HepG2 (cell line): Measurements from ENCODE around the gene PLXNA4. TPM values are rescaled to one million over a fixed set of nuclear protein-coding genes. Genes with fewer than 3 reads are reported as not detected.

Experiments
- ATAC-seq: fragments of 200-7000 bp; cut with Tn5 transposase; 3 replicates; pipeline ENCODE4 v1.9.1; 2020; ENCODE audit warnings: mild to moderate bottlenecking, moderate library complexity
- BruUV-seq: library from RNA; stranded (reverse); fragments of 400-500 nt; replicated peaks from 2 replicates; lab custom pipeline; 2021; lab: Mats Ljungman, UMichigan
- CTCF ChIA-PET: fragments of 300-600 bp; formaldehyde crosslinking; extraction: SDS; loops from one replicate; lab custom pipeline; 2021; ENCODE audit warnings: low total read pairs, inconsistent platforms, low intra/inter-chr PET ratio; lab: Yijun Ruan, JAX
- POLR2A ChIA-PET: fragments of 350-600 bp; sonication (Branson Sonifier 250); formaldehyde crosslinking; loops from one replicate; lab custom pipeline; 2020; ENCODE audit warnings: antibody characterized with exemption, inconsistent platforms; lab: Yijun Ruan, JAX
- DNase-seq: peaks from one replicate; pipeline ENCODE4 v3.0.0-alpha.2; 2015; ENCODE audit warnings: low spot score
- FAIRE-seq: peaks from 3 replicates; lab custom pipeline; 2011; peaks lifted over from hg19 to GRCh38; lab: Jason Lieb, UNC
- H2AFZ ChIP-seq: one replicate; pipeline ENCODE4 v1.6.1; 2011; ENCODE audit warnings: low read length, inconsistent platforms
- H3K27ac ChIP-seq: fragments of 300-600 bp; 3 replicates; pipeline ENCODE4 v1.8.0; 2011; ENCODE audit warnings: mixed run types, mild to moderate bottlenecking, mixed read lengths, low read length, inconsistent platforms; ENCODE audit not compliant: insufficient read depth; ENCODE audit errors: extremely low read length
- H3K27me3 ChIP-seq, 2 experiments: fragments of 200-600 bp in 1 of 2; 2 replicates in 1 of 2; 3 replicates in 1 of 2; pipeline versions ENCODE4 v1.6.0 to v1.8.0; 2011; ENCODE audit warnings: low read length in 2 of 2, mild to moderate bottlenecking in 2 of 2, moderate library complexity in 2 of 2, inconsistent platforms in 1 of 2; ENCODE audit not compliant: insufficient read depth in 2 of 2, control insufficient read depth in 1 of 2
- H3K36me3 ChIP-seq, 2 experiments: fragments of 200-600 bp in 1 of 2; replicated peaks in 1 of 2; 2 replicates in 1 of 2; 3 replicates in 1 of 2; pipeline versions ENCODE4 v1.5.1 to v1.8.0; 2011; ENCODE audit warnings: low read length in 2 of 2, inconsistent platforms in 1 of 2; ENCODE audit not compliant: insufficient read depth in 2 of 2, control insufficient read depth in 1 of 2
- H3K4me1 ChIP-seq: 2 replicates; pipeline ENCODE4 v1.5.1; 2012; ENCODE audit warnings: low read length, inconsistent platforms; ENCODE audit not compliant: insufficient read depth
- H3K4me2 ChIP-seq: 2 replicates; pipeline ENCODE4 v1.6.0; 2011; ENCODE audit warnings: low read depth, low read length, inconsistent platforms
- H3K4me3 ChIP-seq, 3 experiments: fragments of 200-600 bp in 1 of 3; sonication (generic), shearing (Covaris generic) in 1 of 3; replicated peaks in 1 of 3; 2 replicates each; pipeline ENCODE4 v1.5.1; 2011 to 2016; ENCODE audit warnings: low read length in 3 of 3, inconsistent platforms in 2 of 3, low read depth in 2 of 3, mild to moderate bottlenecking in 2 of 3, control low read depth in 1 of 3, mixed read lengths in 1 of 3; ENCODE audit not compliant: insufficient read depth in 1 of 3
- H3K79me2 ChIP-seq: one replicate; pipeline ENCODE4 v1.6.1; 2011; ENCODE audit warnings: low read length, inconsistent platforms; ENCODE audit not compliant: insufficient read depth
- H3K9ac ChIP-seq: 2 replicates; pipeline ENCODE4 v1.6.0; 2011; ENCODE audit warnings: mild to moderate bottlenecking, low read depth, low read length, inconsistent platforms; ENCODE audit not compliant: insufficient read depth
- H3K9me3 ChIP-seq: 2 replicates; pipeline ENCODE4 v1.5.1; 2012; ENCODE audit warnings: mild to moderate bottlenecking, low read length
- H4K20me1 ChIP-seq: 2 replicates; pipeline ENCODE4 v1.6.0; 2011; ENCODE audit warnings: inconsistent platforms, mild to moderate bottlenecking, low read length, moderate library complexity; ENCODE audit not compliant: insufficient read depth
- EP300 ChIP-seq, 3 experiments: sonication (generic) in 1 of 3; formaldehyde crosslinking in 1 of 3; IDR thresholded peaks; 2 replicates each; pipeline versions ENCODE4 v1.5.1 to v1.6.1; 2011 to 2020; ENCODE audit warnings: low read depth in 2 of 3, low read length in 2 of 3, borderline replicate concordance in 1 of 3, improper control_type of control experiment in 1 of 3, mild to moderate bottlenecking in 1 of 3, missing genetic modification reagents in 1 of 3, moderate library complexity in 1 of 3
- PCBP2 ChIP-seq: fragments of 200-400 bp; formaldehyde crosslinking; optimal IDR thresholded peaks from 2 replicates; pipeline ENCODE3; 2018; ENCODE audit warnings: low read length, low read depth; ENCODE audit not compliant: poor library complexity, severe bottlenecking
- STAG1 ChIP-seq: sonication (generic); formaldehyde crosslinking; IDR thresholded peaks from 2 replicates; pipeline ENCODE4 v1.4.0; 2020; ENCODE audit warnings: missing genetic modification reagents
- TEAD3 ChIP-seq: optimal IDR thresholded peaks from 2 replicates; pipeline ENCODE3; 2016; ENCODE audit warnings: borderline replicate concordance
- WGBS: methylation state at CpG from one replicate; pipeline ENCODE4 v1.1.6; 2017; ENCODE audit warnings: low lambda C conversion rate; 5-methylcytosine and 5-hydroxymethylcytosine counted together
- in situ Hi-C: cut with HindIII; loops from 2 replicates; pipeline ENCODE4 v1.10.0; 2017; ENCODE audit warnings: low pct_unique_long_range_greater_than_20kb; ENCODE audit not compliant: extremely low pct_ligation_motif_present
- intact Hi-C: fragments of 100-400 bp; cut with micrococcal nuclease; formaldehyde crosslinking; loops from one replicate; pipeline ENCODE4 v1.10.0; 2022; ENCODE audit not compliant: unreplicated experiment
- polyA plus RNA-seq, 8 experiments: library from polyadenylated mRNA; depleted of rRNA in 3 of 8; stranded (reverse) in 7 of 8; unstranded in 1 of 8; fragments of >200 nt; fragmentation: Illumina TruSeq in 4 of 8; extraction: Trizol in 4 of 8; gene quantifications; 2 replicates each; pipeline versions ENCODE4 v1.2.1 to v1.2.3, GENCODE V29; 2011 to 2016; ENCODE audit warnings: low read depth in 4 of 8, missing spikeins in 1 of 8, mixed read lengths in 1 of 8; ENCODE audit not compliant: insufficient read depth in 1 of 8
- total RNA-seq, 5 experiments: library from RNA; depleted of rRNA; stranded (reverse); fragments of >200 nt; fragmentation: Illumina TruSeq; extraction: Trizol; gene quantifications; 2 replicates each; pipeline ENCODE4 v1.2.3, GENCODE V29; 2016; ENCODE audit warnings: low read depth in 1 of 5
- TF ChIP-seq, protein P1 (sequence below): IDR thresholded peaks from 2 replicates; pipeline ENCODE4 v1.4.0; 2020; ENCODE audit warnings: mild to moderate bottlenecking, missing genetic modification reagents

The PLXNA4 gene
- total and polyA plus RNA-seq, 2 of the 13 experiments (the other 11 are each of a cell fraction or from before 2014, with no cell fraction given): 0.01 to 0.04 TPM

DNA sequence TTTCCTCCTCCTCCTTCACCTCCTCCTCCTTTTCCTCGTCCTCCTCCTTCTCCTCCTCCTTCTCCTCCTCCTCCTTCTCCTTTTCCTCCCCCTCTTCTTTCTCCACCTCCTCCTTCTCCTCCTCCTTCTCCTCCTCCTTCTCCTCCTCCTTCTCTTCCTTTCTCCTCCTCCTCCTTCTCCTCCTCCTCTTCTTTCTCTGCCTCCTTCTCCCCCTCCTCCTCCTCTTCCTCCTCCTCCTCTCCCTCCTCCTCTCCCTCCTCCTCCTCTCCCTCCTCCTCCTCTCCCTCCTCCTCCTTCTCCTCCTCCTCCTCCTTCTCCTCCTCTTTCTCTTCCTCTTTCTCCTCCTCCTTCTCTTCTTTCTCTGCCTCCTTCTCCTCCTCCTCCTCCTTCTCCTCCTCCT, 13.6 kb downstream of the PLXNA4 start (continued):
- TF ChIP-seq EP300 (IDR thresholded peaks at IDR 0.05; ENCODE audit: low read depth in 2 of 2, low read length in 2 of 2) (no peak), EP300 (CRISPR knock-in tag; IDR thresholded peaks at IDR 0.05; ENCODE audit: borderline replicate concordance) (no peak), TEAD3 (no peak), STAG1 (CRISPR knock-in tag) (no peak)
- TF ChIP-seq, all 625 proteins: peak for 0

DNA sequence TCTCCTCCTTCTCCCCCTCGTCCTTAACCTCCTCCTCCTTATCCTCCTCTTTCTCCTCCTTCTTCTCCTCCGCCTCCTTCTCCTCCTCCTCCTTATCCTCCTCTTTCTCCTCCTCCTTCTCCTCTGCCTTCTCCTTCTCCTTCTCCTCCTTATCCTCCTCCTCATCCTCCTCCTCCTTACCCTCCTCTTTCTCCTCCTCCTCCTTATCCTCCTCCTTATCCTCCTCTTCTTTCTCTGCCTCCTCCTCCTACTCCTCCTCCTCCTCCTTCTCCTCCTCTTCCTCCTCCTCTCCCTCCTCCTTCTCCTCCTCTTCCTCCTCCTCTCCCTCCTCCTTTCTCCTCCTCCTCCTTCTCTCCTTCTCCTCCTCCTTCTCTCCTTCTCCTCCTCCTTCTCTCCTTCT, 14.5 kb downstream of the PLXNA4 start:
- Histone ChIP-seq H2AFZ (no peak overlapping the region), H3K9ac (no peak overlapping the region), H3K27me3 (peaks cover 0 to 10% of the 10 kb centered on the region in 2 experiments; a peak in 2 of 5 replicates), H3K4me1 (no peaks in the 10 kb centered on the region), H3K9me3 (no peaks in the 10 kb centered on the region), H4K20me1 (no peaks in the 10 kb centered on the region), H3K4me2 (no peak overlapping the region), H3K36me3 (no peaks in the 10 kb centered on the region), H3K4me3 (no peak overlapping the region), H3K27ac (no peak overlapping the region), H3K79me2 (no peaks in the 10 kb centered on the region)
- DNase-seq: no peak
- 8% methylated on average over 2 of the region's 2 CpGs for WGBS
- intact Hi-C loops: no loop called here
- FAIRE-seq: no peak
- ChIA-PET POLR2A (no interaction called here), CTCF (no interaction called here)
- no TSS peak for BruUV-seq
- peak; percentile 3 for TF ChIP-seq PCBP2
- TF ChIP-seq, protein P1, sequence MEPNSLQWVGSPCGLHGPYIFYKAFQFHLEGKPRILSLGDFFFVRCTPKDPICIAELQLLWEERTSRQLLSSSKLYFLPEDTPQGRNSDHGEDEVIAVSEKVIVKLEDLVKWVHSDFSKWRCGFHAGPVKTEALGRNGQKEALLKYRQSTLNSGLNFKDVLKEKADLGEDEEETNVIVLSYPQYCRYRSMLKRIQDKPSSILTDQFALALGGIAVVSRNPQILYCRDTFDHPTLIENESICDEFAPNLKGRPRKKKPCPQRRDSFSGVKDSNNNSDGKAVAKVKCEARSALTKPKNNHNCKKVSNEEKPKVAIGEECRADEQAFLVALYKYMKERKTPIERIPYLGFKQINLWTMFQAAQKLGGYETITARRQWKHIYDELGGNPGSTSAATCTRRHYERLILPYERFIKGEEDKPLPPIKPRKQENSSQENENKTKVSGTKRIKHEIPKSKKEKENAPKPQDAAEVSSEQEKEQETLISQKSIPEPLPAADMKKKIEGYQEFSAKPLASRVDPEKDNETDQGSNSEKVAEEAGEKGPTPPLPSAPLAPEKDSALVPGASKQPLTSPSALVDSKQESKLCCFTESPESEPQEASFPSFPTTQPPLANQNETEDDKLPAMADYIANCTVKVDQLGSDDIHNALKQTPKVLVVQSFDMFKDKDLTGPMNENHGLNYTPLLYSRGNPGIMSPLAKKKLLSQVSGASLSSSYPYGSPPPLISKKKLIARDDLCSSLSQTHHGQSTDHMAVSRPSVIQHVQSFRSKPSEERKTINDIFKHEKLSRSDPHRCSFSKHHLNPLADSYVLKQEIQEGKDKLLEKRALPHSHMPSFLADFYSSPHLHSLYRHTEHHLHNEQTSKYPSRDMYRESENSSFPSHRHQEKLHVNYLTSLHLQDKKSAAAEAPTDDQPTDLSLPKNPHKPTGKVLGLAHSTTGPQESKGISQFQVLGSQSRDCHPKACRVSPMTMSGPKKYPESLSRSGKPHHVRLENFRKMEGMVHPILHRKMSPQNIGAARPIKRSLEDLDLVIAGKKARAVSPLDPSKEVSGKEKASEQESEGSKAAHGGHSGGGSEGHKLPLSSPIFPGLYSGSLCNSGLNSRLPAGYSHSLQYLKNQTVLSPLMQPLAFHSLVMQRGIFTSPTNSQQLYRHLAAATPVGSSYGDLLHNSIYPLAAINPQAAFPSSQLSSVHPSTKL (CRISPR knock-in tag): no peak
- no peak for ATAC-seq
- in situ Hi-C loops: no loop called here
